A172 (cell line): Measurements from ENCODE around the gene VPS8. TPM values are rescaled to one million over a fixed set of nuclear protein-coding genes. Genes with fewer than 3 reads are reported as not detected.
"Not testable (repeated sequence)": the region's sequence is repeated elsewhere in the genome, so short reads cannot be mapped to it uniquely, and the experiment has no call there.

ENCODE experiments used
- DNase-seq: peaks from one replicate; pipeline ENCODE4 v3.0.0-alpha.2; 2015; ENCODE audit warnings: low spot score
- total RNA-seq: library from RNA; depleted of rRNA; stranded (reverse); fragments of >200 nt; shearing (Covaris generic); gene quantifications from 2 replicates; pipeline ENCODE4 v1.2.3, GENCODE V29; 2014

Gene VPS8
- total RNA-seq, 1 experiment from 2014 or later, result 47.7 TPM

DNA sequence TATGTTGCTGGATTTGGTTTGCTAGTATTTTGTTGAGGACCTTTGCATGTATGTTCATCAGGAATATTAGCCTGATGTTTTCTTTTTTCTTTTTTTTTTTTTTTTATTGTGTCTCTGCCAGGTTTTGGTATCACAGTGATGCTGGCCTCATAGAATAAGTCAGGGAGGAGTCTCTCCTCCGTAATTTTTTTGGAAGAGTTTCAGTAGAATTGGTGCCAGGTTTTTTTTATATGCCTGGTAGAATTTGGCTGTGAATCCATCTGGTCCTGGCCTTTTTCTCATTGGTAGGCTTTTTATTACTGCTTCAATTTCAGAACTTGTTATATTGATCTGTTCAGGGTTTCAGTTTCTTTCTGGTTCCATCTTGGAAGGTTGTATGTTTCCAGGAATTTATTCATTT, 165.8 kb downstream of the VPS8 start:
- DNase-seq, result no peak

DNA sequence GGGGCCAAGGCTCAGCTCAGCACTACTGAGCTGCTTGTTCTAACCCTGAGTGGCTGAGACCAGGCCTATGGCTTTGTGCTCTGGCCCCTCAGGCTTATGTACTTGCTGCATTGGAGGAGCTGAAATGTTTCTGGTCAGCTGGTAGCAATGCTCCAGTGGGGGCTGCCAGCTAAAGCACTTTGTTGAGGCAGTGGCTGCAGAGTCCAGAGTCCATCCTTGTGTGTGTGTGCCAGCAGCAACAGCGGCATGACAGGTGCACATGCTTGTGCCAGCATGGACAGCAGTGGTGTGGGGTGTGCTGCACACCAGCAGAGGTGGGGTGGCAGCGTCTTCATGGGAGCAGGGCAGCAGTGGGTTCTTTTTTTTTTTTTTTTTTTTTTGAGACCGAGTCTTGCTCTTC, 169.1 kb downstream of the VPS8 start:
- no peak for DNase-seq

DNA sequence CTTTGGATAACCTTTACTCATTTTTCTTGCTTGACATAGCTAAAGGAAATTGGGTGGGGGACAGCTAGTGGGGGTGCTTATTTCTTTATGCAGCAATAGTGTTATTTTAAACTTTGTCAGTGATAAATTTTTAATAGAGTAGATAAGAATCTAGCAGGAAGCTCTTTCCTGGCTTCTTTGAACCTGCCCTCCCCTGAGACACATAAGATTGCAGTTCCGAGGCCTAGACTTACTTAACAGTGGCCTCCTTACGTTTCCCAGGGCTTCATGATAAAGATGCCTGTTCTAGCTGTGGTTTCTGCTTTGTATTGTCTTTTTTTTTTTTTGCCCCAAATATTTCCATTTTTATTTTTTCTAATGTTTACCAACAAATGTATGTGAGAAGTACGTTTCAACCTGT, 170.1 kb downstream of the VPS8 start:
- DNase-seq, result no peak

DNA sequence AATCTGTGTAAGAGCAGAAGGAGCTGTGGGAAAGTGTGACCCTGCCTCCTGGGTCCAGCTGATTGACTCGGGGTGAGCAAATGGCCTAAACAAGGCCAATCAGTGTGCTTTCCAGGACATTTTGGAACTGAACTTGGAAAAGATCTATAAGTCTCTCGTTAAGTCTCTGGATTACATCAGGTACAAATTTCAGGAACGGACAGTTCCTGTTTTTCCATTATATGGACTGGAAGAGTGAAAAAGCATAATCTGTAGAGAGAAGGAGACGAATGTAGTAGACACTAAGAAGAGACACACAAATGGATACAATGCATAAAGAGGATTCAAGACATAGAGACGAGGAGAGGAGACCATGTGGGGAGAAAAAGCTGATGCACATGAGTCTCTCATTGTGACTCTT, 173.6 kb downstream of the VPS8 start:
- DNase-seq, result no peak

DNA sequence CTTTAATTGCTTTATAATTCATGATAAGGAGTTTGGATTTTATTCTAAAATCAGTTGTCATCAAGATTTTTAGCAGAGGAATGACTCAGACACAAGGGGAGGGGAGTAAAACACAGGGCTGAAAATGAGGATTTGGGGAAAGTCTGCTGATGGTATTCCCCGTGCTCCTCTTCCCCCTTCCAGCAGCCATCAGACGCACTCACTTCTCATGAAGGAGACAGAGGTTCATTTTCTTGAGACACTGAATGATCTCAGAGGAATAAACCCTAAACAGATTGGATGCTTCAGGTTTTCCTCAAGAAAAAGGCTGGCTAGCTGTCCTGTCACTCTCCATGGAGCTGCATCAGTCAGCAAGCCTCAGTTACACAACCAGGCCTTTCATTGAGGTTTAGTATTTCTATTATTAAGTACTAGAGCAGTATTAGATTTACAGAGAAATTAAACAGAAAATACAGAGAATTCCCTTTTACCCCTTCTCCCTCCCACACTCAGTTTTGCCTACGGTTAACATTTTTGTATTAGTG, 174.5 kb downstream of the VPS8 start:
- no peak for DNase-seq

DNA sequence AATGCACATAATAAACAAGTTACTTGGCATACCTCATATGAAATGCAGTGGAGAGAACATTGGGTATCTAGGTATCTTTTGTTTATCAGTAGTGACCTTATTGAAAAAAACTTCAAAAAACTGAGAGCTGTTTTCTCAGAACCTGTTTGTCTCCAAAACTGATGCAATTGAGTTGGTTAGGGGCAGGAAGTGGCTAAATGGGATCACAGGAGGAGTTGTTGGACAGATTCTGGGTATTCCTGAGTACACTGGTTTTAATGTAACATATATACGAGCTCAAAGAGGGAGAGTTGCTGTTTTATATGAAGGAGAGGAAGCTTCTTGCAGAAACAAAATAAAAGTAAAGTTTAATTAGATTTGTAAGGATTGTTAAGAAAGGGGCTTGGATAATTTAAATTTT, 181.4 kb downstream of the VPS8 start:
- DNase-seq, result no peak

DNA sequence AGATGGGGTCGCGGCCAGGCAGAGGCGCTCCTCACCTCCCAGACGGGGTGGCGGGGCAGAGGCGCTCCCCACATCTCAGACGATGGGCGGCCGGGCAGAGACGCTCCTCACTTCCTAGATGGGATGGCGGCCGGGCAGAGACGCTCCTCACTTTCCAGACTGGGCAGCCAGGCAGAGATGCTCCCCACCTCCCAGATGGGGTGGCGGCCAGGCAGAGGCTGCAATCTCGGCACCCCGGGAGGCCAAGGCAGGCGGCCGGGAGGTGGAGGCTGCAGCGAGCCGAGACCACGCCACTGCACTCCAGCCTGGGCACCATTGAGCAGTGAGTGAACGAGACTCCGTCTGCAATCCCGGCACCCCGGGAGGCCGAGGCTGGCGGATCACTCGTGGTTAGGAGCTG, 191.9 kb downstream of the VPS8 start:
- DNase-seq, result not testable (repeated sequence)

DNA sequence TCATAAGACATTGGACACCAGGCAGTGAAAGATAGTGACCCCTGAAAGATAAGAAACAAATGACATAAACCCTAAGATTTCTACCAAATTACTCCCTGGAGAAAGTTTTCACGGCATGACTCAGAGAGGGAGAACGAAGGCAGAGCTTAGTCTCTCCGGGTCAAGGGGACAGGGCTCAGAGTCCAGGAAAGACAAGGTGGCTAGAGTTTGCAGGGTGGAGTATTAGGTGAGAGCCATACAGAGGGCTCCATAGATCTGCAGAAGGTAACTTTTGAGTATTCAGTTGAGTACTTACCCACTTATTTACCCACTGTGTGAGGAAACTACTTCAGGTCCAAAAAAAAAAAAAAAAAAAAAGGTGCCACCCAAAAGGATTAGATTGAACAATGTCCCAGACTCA, 197.7 kb downstream of the VPS8 start:
- DNase-seq, result no peak

DNA sequence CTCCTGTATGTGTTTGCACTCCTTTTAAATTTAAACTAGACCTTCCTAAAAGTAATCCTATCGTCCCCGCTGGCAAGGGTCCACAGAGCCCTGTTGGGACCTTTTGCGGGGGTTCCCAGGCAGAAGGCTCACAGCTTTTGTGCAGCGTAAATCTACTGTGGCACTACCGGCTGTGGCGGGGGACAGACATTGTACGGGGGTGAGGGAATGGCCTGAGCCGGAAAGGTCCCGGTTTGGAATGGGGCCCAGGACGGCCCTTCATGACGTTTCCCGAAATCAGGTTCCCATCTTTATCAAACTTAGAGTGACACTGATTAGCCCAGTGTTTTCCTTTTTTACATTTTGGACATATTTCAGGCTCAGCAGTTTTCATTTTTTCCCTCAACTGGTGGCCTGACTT, 205.6 kb downstream of the VPS8 start:
- not testable (repeated sequence) for DNase-seq

DNA sequence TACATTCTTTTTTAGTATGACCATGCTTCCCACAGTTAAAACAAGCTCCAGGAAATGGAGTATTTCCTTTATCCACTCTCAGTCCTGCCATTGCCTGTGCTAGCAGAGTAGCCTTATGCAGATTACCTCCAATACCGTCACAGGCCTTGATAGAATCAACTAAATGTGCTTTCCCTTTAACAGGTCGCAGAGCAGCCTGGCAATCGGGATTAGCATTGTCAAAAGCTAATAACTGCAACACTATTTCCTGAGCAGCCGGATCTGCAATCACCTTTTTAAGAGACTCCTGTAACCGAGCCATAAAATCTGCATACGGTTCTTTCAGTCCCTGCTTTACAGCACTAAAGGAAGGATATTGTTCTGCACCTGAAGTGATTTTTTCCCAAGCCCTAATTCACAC, 206.0 kb downstream of the VPS8 start:
- not testable (repeated sequence) for DNase-seq

DNA sequence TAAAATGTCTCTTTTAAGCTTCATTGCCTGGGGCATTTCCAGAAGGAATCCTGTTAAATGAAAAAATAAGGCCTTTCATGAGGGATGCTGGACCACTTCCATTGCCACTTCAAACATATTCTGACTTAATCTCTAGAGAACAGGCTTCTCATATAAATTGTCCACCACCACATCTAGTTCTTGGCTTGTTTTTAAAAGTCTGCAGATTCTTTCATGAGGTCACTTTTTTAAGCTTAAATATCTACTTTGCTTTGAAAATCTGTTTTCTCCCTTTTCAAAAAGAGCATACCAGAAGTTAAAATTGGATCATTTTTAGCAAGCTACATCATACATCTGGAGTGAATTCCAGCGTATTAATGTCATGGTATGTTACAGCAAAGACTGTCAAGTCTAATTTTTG, 209.3 kb downstream of the VPS8 start:
- DNase-seq, result no peak

DNA sequence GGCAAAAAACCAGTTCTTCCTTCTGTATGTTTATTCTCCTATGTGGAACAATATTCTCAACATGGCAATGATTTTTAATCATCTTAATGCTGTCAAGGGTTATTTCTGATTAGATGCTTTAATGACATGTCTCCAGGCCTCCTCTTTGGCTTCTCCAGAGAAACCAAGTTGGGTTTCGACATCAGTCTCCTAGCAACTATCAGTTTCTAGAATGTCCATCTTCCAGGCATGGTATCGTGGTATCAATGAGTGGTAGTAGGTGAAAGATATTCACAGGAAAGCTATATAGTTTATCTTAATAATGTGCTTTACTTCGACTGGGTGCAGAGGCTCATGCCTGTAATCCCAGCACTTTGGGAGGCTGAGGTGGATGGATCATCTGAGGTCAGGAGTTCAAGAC, 212.4 kb downstream of the VPS8 start:
- DNase-seq, result no peak

DNA sequence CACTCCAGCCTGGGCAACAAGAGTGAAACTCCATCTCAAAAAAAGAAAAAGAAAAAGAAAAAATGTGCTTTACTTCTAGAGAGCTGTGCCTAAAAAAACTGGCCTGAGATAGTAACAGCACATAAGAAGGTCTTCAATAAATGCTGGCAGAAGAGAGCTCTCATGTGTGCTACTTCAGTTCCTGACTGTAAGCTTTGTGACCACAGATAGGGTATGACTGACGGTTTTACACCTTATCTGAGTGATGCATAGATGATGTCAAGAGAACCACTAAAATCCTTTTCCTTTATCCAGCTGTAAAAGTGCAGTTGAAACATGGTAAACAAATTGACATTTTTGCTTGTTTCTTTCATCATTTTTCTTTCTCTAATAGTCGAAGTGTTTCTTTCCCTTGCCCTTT, 213.0 kb downstream of the VPS8 start:
- no peak for DNase-seq

DNA sequence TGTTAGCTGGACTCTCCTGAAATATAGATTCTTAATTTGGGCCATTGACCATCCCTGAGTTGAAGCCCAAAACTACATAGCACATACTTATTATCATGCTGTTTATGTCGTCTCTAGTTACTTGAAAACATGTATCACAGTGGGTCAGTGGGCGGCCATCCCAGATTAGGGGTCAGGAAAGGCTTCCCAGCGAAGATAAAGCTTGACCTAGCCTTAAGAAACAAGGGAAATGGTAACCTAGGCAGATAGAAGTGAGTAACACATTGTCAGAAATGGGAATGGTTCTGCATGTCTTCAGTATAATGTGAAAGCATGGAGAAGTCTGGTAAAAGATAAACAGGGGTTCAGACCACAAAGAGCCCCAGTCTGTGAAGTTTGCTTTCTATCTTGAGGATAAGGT, 216.2 kb downstream of the VPS8 start:
- DNase-seq, result no peak

DNA sequence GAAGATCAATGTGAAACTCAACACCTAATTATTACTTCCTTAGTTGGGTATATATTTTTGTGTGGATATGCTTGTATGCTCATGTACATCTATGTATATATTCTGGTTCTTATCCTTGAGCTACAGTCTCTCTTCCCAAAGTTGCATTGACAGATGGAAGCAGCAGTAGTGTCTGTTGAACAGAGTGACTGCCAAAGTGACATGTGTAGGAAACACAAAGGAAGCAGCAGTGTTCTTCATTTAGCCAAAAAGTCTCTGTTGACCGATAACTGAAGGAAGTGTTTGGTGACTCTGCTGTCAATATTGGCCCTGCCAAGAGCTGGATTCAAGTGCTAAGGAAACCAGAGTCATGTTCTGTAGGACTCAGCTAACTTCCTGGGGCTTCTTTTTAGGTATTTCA, 217.1 kb downstream of the VPS8 start:
- DNase-seq, result no peak

DNA sequence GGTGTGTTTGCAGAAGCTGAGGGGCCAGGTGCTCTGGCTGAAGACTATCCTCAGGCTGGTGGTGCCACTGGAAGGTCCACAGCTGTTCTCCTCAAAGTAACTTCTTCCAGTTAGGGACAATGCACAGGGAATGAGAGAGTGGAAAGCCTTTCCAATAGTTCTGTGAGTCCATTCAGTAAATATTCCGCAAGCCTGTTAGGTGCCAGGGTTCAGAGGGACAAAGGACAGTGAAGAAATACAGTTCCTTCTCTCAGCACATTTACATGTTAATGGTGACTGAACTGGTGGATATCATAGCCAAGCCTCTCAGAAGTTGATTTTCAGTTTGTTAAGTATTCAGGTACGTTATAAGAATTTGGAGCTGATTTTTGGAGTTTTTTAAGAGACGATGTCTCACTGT, 218.4 kb downstream of the VPS8 start:
- DNase-seq, result no peak

DNA sequence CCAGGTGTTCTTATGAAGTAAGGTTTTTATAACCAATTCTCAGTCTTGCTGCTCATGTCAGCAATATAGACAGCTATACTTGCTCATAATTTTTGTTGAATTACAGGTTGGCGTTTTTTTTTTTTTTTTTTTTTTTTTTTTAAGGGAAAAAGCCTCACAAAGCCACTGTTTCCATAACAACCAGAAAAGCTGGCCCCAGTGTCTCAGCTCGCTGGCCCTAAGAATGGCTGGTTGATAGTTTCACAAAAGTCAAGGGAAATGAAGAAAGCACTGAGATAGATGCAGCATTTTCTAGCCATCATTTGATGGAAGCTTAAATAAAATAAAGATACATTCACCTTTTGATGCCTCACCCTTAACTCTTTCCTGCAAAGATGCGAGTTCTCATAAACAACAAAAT, 219.0 kb downstream of the VPS8 start:
- no peak for DNase-seq

DNA sequence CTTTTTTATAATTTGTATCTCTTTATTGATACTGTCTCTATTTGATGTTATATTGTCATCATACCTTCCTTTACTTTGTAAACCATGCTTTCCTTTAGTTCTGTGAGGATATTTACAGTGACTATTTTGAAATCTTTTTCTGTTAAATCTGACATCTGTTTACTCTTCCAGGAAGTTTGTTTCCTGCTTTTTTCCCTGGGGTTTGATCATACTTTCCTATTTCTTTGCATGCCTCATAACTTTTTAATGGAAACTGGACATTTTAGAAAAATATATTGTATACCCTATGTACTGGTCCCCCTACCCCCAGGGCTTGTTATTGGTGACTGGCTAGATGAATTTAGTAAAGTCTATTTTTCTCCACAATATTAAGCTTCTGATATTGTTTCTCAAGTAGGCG, 225.8 kb downstream of the VPS8 start:
- DNase-seq, result no peak

DNA sequence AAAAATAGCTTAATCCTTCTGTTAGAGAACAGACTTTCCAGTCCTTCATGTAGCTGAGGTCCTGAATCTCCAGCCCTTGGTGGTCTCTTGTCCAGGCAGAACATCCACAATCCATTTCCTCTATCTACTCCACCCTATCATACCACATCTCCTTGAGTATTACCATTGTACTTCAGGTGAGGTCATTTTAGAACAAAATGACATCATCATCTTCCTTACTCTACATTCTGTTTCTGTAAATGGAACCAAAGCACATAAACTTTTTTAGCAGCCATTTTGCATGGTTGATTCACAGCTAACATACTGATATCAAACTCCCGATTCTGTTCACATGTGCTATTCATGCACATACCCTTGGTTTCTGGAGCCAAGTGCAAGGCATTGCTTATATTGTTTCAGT, 228.5 kb downstream of the VPS8 start:
- DNase-seq, result no peak

DNA sequence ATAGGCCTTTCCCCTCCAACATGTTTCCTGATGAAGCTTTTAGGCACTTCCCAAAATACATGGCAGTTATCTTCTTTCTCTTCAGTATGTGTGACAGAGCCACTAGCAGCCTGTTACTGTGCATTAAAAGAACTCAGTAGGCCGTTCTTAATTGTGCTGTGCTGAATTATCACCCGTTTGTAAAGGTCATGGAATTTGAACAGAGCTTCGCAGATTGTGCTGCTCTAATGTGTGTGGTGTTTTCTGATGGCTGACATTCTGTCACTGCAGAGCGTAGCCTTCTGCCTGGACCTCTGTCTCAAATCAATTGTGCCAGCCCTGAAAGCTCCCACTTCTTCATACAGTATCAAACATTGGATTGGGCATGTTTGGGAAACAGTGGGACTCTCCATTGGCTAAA, 229.6 kb downstream of the VPS8 start:
- DNase-seq, result no peak

DNA sequence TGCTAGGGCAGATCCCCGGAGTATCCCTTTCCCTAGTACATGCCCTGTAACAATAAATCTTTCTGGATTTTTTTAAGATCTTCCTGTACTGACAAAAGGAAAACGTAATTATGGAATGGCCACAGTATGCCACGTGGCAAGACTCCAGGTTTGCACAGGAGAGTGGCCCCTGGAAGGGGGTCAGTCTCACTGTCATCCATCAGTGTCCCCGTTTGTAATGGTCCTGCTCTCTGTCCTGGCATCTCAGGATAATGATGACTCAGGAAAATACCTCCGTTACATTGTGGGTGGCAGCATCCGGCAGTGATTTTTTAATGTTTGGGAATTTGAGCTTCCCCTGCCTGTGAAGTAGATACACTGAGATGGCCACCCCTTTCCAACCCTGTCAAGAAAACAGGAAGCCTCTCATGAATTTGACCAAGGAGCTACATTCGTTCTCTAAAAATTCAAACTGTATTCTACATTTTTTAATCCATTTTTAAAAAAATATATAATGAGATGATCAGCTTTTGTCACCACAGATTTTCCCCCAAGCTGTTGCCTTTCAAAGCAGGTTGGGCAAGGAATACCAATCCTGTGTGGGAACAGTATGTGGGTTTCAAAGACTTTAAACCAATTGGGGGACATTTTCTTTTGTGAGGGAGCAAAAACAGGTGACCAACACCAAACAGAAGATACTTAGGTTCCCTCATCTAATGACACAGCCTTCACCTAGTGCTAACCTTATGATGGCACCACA, 230.5 kb downstream of the VPS8 start:
- DNase-seq, result peak; percentile 16

DNA sequence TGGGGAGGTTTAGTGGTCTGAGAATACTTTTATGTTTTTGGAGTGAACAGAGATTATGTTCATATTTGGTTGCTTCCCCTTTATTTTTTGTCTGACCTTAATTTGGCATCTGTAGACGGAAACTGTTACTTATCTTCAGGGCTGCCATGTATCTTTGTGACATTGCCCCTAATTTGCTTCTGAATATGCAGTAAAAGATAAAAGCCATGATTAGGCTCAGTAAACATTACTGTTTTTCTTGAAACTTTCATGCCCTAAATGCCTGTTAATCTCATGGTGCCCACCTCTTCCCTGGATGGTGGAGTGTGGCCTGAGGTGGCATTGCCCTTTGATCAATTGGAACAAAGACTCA, 234.2 kb downstream of the VPS8 start:
- DNase-seq, result no peak

DNA sequence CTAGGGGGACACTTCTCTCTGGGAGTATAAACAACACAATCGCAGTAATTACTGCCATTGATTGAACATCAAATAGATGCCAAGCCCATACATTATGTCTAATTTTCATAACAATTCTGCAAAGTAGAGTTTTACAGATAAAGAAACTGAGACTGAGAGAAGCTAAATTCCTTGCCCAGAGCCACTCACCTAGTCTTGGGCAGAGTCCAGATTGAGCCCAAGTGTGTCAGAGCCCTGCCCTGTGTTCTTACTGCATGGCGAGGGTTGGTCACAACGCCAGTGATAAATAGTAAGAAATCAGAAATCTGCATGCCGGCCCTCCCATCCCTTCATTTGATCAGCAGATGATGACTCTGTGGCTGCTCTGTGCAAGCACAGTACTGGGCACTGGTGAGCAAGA, 234.6 kb downstream of the VPS8 start:
- DNase-seq, result no peak

DNA sequence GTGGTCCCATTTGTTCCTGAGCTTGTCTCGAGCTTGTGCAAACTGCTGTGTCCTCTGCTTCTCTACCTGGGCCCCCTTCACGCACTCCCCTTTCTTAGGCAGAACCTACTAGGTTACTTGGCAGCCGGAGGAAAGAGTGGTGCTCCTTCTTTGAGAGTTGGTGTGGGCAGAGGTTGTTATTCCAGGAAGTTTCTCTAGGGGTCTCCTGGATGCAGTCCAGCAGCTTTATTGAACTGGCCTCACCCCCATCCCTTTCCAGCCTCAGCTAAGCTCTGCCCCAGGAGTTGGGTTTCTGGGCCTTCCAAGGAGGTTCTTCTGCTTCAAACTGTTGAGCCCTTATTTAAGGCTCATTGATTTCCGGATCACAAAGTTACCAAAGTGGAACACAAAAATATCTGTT, 237.7 kb downstream of the VPS8 start:
- no peak for DNase-seq
